ENCODE data around the gene CTU2. TPM values are rescaled to one million over a fixed set of nuclear protein-coding genes. Genes with fewer than 3 reads are reported as not detected.

Gene CTU2
- 21.9 TPM for polyA plus RNA-seq (2013, experiment 1 of 2)
- polyA plus RNA-seq (2013, experiment 2 of 2): 16.2 TPM

DNA sequence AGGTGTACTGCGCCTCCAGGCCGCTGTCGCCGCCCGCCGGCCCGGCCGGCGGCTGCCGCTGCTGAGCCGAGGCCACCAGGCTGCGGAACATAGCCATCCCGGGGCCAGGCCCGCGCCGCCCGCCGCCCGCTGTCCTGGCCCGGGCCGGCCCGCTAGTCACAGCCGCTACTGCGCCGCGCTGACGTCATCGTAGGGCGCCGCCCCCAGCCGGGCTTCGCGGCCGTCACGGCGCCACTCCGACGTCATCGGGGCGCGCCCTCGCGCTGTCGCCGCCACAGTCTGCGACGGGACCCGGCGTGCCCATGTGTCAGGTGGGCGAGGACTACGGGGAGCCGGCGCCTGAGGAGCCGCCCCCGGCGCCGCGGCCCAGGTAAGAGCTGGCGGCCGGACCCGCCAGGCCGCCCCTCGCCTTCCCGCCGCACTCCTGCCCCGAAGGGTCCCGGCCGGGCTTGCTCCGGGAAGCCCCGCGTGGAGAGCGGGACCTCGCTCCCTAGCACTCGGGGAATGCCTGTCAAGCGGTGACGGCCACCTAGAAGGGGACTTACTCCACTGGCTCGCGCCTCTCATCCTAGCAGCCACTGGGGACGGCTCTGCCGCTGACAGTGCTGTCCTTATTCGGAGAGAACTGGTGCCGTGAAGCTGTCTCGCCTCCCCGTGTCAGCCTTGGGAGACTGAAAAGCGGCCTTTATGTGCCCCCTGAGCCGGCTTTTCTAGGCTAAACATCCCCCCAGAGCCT is at the start of gene CTU2, which contains the start of gene RNF166:
CTU2 (plus strand) TSS at position 275 of the 736 bp plus-strand sequence; CDS start at position 303, 28 bp downstream.
RNF166 (minus strand) TSS at position 180 of the 736 bp plus-strand sequence; CDS start at position 97, 83 bp downstream.
- Histone ChIP-seq H3K27ac (ENCODE audit: low read depth, low read length, severe bottlenecking) (peak within 1 kb of the TSS; percentile 41), H3K9me3 (ENCODE audit: control insufficient read depth, low read length) (no peaks in the 10 kb centered on the region), H3K4me1 (ENCODE audit: control insufficient read depth, insufficient read depth, low read length, poor library complexity, severe bottlenecking) (peaks cover 33% of the 10 kb centered on the region), H3K4me3 (ENCODE audit: extremely low read depth, insufficient read depth, low read length, poor library complexity, severe bottlenecking) (peak within 1 kb of the TSS; percentile 95), H3K36me3 (ENCODE audit: control insufficient read depth, insufficient read depth, low read length) (peaks cover 20% of the 10 kb centered on the region)
- 0 to 1% methylated on average over 75 to 85 of the region's 86 CpGs for WGBS, 2 experiments (ENCODE audit: insufficient coverage in 2 of 2)

DNA sequence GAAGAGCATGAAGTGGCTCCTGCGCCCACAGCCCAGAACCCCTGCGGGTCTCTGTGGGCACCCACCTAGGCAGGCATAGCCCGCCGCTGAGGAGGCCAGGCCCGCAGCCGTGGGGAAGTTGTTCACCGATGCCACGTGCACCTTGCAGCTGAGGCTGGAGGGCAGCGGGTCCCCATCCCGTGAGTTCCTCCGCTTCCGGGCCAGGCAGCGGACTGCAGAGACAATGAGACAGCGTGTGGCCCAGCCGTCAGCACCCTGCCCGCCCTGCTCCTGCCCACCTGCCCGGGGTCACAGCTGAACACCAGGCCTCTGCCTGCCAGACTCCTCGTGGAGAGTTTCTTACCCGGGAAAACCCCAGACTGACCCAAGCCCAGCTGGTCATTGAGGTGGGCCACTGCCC is 48.9 kb upstream of the CTU2 start:
- Histone ChIP-seq H3K4me3 (ENCODE audit: extremely low read depth, insufficient read depth, low read length, poor library complexity, severe bottlenecking) (no peak overlapping the region), H3K4me1 (ENCODE audit: control insufficient read depth, insufficient read depth, low read length, poor library complexity, severe bottlenecking) (peaks cover 18% of the 10 kb centered on the region), H3K27ac (ENCODE audit: low read depth, low read length, severe bottlenecking) (no peak overlapping the region), H3K9me3 (ENCODE audit: control insufficient read depth, low read length) (no peaks in the 10 kb centered on the region), H3K36me3 (ENCODE audit: control insufficient read depth, insufficient read depth, low read length) (peaks cover 82% of the 10 kb centered on the region)
- WGBS, 2 experiments (ENCODE audit: insufficient coverage in 2 of 2): 96% methylated on average over 19 of the region's 19 CpGs

- no peak overlapping the region for H3K27ac ChIP-seq (ENCODE audit: low read depth, low read length, severe bottlenecking)
- WGBS, 2 experiments (ENCODE audit: insufficient coverage in 2 of 2): 93 to 98% methylated on average over 9 to 11 of the region's 15 CpGs
- H3K36me3 ChIP-seq (ENCODE audit: control insufficient read depth, insufficient read depth, low read length): peaks cover 68% of the 10 kb centered on the region
- H3K4me1 ChIP-seq (ENCODE audit: control insufficient read depth, insufficient read depth, low read length, poor library complexity, severe bottlenecking): peaks cover 13% of the 10 kb centered on the region
- H3K4me3 ChIP-seq (ENCODE audit: extremely low read depth, insufficient read depth, low read length, poor library complexity, severe bottlenecking): no peak overlapping the region
- no peaks in the 10 kb centered on the region for H3K9me3 ChIP-seq (ENCODE audit: control insufficient read depth, low read length)
These were observed 47.6 kb upstream of the CTU2 start for GRCh38 chr16:88658714-88659113.

DNA sequence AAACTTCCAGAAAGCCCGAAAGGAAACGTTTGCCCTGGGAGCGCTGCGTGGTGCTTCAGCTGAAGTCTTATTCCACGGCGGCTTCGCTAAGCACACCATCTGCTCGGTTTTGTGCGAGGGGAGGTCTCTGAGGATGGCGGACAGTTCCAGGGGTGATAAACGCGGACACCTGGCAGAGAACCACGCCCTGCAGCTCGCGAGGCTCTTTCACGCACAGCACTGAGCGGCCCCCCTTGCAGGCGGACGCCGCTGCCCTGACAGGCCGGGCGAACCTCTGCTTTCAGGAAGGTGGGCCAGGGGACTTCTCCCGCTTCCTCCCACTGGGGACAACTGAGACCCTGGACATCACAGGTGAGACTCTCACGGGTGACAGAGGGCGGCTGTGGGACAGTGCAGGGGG is 47.1 kb upstream of the CTU2 start:
- H3K4me1 ChIP-seq (ENCODE audit: control insufficient read depth, insufficient read depth, low read length, poor library complexity, severe bottlenecking): peaks cover 13% of the 10 kb centered on the region
- WGBS, 2 experiments (ENCODE audit: insufficient coverage in 2 of 2): 95 to 98% methylated on average over 24 to 25 of the region's 25 CpGs
- no peaks in the 10 kb centered on the region for H3K9me3 ChIP-seq (ENCODE audit: control insufficient read depth, low read length)
- no peak overlapping the region for H3K27ac ChIP-seq (ENCODE audit: low read depth, low read length, severe bottlenecking)
- no peak overlapping the region for H3K4me3 ChIP-seq (ENCODE audit: extremely low read depth, insufficient read depth, low read length, poor library complexity, severe bottlenecking)
- peaks cover 64% of the 10 kb centered on the region for H3K36me3 ChIP-seq (ENCODE audit: control insufficient read depth, insufficient read depth, low read length)

DNA sequence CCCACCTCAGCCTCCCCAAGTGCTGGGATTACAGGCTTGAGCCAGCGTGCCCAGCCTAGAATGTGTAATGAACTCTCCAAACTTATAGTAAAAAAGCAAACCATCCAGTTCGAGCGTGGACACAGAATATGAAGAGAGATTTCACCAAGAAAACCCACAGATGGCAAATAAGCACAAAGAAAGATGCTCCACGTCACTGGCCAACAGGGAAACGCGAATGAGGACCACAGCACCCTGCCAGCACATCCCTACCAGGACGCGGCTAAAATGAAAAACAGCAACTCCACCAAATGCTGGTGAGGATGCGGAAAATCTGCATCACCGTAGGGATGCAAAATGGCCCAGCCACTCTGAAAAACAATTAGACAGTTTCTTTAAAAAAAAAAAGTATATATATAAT is 44.8 kb upstream of the CTU2 start:
- Histone ChIP-seq H3K36me3 (ENCODE audit: control insufficient read depth, insufficient read depth, low read length) (peaks cover 58% of the 10 kb centered on the region), H3K4me1 (ENCODE audit: control insufficient read depth, insufficient read depth, low read length, poor library complexity, severe bottlenecking) (peaks cover 13% of the 10 kb centered on the region), H3K9me3 (ENCODE audit: control insufficient read depth, low read length) (no peaks in the 10 kb centered on the region), H3K27ac (ENCODE audit: low read depth, low read length, severe bottlenecking) (no peak overlapping the region), H3K4me3 (ENCODE audit: extremely low read depth, insufficient read depth, low read length, poor library complexity, severe bottlenecking) (peak overlapping the region; percentile 98)
- WGBS, 2 experiments (ENCODE audit: insufficient coverage in 2 of 2): 81 to 83% methylated on average over 4 to 8 of the region's 10 CpGs

DNA sequence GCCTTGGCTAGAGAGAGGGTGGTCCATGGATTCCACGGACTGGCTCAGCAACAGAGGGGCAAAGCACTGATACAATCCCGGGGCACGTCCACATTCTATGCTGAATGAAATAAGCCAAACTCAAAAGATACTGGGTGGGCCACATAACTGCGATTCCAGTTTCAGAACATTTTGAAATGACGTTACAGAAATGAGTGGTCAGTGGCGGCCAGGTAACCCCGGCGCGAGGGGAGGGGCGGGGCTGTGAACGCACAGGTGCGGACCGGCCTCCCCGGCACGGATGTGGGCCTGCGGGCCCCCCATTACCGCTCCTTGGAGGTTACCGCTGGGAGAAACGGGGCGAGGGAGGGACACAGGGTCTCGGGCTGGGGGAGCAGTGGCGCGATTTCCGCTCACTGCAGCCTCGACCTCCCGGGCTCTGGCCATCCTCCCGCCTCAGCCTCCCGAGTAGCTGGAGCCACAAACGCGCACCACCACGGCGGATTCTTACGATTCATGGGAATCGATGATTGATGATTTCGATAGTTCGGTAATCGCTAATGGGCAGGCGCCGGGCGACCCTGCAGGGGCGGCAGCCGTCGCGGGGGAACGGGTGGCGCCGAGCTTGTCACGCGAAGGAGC is 44.0 kb upstream of the CTU2 start:
- peak overlapping the region; percentile 71 for H3K27ac ChIP-seq (ENCODE audit: low read depth, low read length, severe bottlenecking)
- H3K4me1 ChIP-seq (ENCODE audit: control insufficient read depth, insufficient read depth, low read length, poor library complexity, severe bottlenecking): peaks cover 13% of the 10 kb centered on the region
- 1 to 2% methylated on average over 38 to 40 of the region's 49 CpGs for WGBS, 2 experiments (ENCODE audit: insufficient coverage in 2 of 2)
- peaks cover 52% of the 10 kb centered on the region for H3K36me3 ChIP-seq (ENCODE audit: control insufficient read depth, insufficient read depth, low read length)
- H3K9me3 ChIP-seq (ENCODE audit: control insufficient read depth, low read length): no peaks in the 10 kb centered on the region
- H3K4me3 ChIP-seq (ENCODE audit: extremely low read depth, insufficient read depth, low read length, poor library complexity, severe bottlenecking): peak overlapping the region; percentile 98

GRCh38 chr16:88662843-88663606 is 43.3 kb upstream of the CTU2 start, which contains the start of gene MVD:
TSS of gene MVD (minus strand) at chr16:88663091. CDS start at chr16:88663080, 11 bp downstream.
- Histone ChIP-seq H3K4me1 (ENCODE audit: control insufficient read depth, insufficient read depth, low read length, poor library complexity, severe bottlenecking) (peaks cover 13% of the 10 kb centered on the region), H3K4me3 (ENCODE audit: extremely low read depth, insufficient read depth, low read length, poor library complexity, severe bottlenecking) (peak within 1 kb of the TSS; percentile 98), H3K36me3 (ENCODE audit: control insufficient read depth, insufficient read depth, low read length) (peaks cover 45% of the 10 kb centered on the region), H3K27ac (ENCODE audit: low read depth, low read length, severe bottlenecking) (peak within 1 kb of the TSS; percentile 71), H3K9me3 (ENCODE audit: control insufficient read depth, low read length) (no peaks in the 10 kb centered on the region)
- WGBS, 2 experiments (ENCODE audit: insufficient coverage in 2 of 2): 0% methylated on average over 77 to 79 of the region's 88 CpGs

GRCh38 chr16:88665148-88665547 is 41.2 kb upstream of the CTU2 start:
- H3K9me3 ChIP-seq (ENCODE audit: control insufficient read depth, low read length): no peaks in the 10 kb centered on the region
- peaks cover 3% of the 10 kb centered on the region for H3K4me1 ChIP-seq (ENCODE audit: control insufficient read depth, insufficient read depth, low read length, poor library complexity, severe bottlenecking)
- peaks cover 34% of the 10 kb centered on the region for H3K36me3 ChIP-seq (ENCODE audit: control insufficient read depth, insufficient read depth, low read length)
- no peak overlapping the region for H3K4me3 ChIP-seq (ENCODE audit: extremely low read depth, insufficient read depth, low read length, poor library complexity, severe bottlenecking)
- no peak overlapping the region for H3K27ac ChIP-seq (ENCODE audit: low read depth, low read length, severe bottlenecking)
- 96 to 100% methylated on average over 3 to 4 of the region's 4 CpGs for WGBS, 2 experiments (ENCODE audit: insufficient coverage in 2 of 2)

DNA sequence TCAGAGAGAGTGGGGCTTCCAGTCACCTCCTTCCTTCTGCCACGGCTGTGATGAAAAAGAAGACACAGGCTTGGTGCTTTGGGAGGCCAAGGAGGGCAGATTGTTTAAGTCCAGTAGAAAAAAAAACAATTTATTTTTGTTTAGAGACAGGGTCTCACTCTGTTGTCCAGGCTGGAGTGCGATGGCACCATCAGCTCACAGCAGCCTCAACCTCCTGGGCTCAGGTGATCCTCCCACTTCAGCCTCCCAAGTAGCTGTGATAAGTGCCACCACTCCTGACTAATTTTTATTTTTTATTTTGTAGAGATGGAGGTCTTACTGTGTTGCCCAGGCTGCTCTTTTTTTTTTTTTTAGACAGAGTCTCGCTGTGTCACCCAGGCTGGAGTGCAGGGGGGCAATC is 40.7 kb upstream of the CTU2 start:
- no peaks in the 10 kb centered on the region for H3K9me3 ChIP-seq (ENCODE audit: control insufficient read depth, low read length)
- no peak overlapping the region for H3K4me3 ChIP-seq (ENCODE audit: extremely low read depth, insufficient read depth, low read length, poor library complexity, severe bottlenecking)
- WGBS, 2 experiments (ENCODE audit: insufficient coverage in 2 of 2): 100% methylated on average over 1 to 2 of the region's 3 CpGs
- no peaks in the 10 kb centered on the region for H3K4me1 ChIP-seq (ENCODE audit: control insufficient read depth, insufficient read depth, low read length, poor library complexity, severe bottlenecking)
- no peak overlapping the region for H3K27ac ChIP-seq (ENCODE audit: low read depth, low read length, severe bottlenecking)
- peaks cover 31% of the 10 kb centered on the region for H3K36me3 ChIP-seq (ENCODE audit: control insufficient read depth, insufficient read depth, low read length)

DNA sequence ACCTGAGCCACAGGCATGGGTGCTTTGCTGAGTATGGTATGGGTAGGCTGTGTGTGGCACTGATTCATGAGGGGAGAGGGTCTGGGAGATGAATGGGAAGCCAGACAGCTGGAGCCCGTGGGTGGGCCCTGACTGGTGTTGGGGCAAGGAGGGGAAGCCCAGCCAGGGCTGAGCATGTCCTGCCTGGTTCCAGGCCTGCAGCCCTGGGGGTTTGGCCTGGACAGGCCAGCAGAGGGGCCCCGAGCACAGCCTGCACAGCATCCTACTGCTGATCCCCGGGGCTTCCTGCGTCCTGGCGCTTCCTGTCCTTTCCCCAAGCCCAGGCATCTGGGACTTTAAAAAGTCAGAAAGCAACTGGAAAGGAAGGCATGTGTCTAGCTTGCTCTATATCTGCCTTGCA is 38.8 kb upstream of the CTU2 start:
- 65 to 81% methylated on average over 4 to 5 of the region's 5 CpGs for WGBS, 2 experiments (ENCODE audit: insufficient coverage in 2 of 2)
- Histone ChIP-seq H3K27ac (ENCODE audit: low read depth, low read length, severe bottlenecking) (no peak overlapping the region), H3K9me3 (ENCODE audit: control insufficient read depth, low read length) (no peaks in the 10 kb centered on the region), H3K4me3 (ENCODE audit: extremely low read depth, insufficient read depth, low read length, poor library complexity, severe bottlenecking) (no peak overlapping the region), H3K36me3 (ENCODE audit: control insufficient read depth, insufficient read depth, low read length) (peaks cover 35% of the 10 kb centered on the region), H3K4me1 (ENCODE audit: control insufficient read depth, insufficient read depth, low read length, poor library complexity, severe bottlenecking) (peaks cover 2% of the 10 kb centered on the region)
